ENCODE results near the gene MKRN3. TPM values are rescaled to one million over a fixed set of nuclear protein-coding genes. Genes with fewer than 3 reads are reported as not detected.

MKRN3 gene
- total and polyA plus RNA-seq, 10 of the 15 experiments (the other 5 are each of a cell fraction or from before 2014, with no cell fraction given): 0.30 to 1.1 TPM; not detected in 8

DNA sequence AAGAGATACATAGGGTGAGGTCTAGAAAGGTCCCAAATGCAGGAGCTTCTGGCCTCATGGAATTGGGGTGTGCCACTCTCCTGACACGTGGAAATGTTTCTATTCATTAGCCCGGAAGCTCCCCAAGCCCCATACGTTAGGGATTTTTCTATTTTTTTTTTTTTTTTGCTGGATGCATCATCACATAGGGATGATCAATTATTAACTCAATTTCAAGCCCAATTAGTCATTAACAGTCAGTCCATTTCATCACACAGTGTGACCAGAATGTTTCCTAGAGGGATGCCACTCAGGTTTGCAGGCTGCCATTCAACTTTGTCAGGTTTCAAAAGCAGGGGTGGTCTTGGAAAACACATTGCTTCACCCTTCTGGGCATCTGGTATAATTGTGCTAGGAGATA is 40.7 kb upstream of the MKRN3 start:
- DNase-seq (ENCODE audit: low read depth, low spot score) (no peak), FAIRE-seq (no peak), ATAC-seq (no peak)
- intact Hi-C loops (cut with micrococcal nuclease; ENCODE audit: unreplicated experiment) (no loop called here), in situ Hi-C loops (cut with MboI) (no loop called here)
- Histone ChIP-seq H3K79me2 (ENCODE audit: control insufficient read depth, insufficient read depth, low read length) (no peaks in the 10 kb centered on the region), H3K4me3 (no peak overlapping the region), H3K27ac (ENCODE audit: control insufficient read depth, insufficient read depth) (no peak overlapping the region), H3K9me3 (replicated peaks; ENCODE audit: control insufficient read depth, insufficient read depth, low read length) (no peaks in the 10 kb centered on the region), H3K27me3 (replicated peaks in 1 of 2; ENCODE audit: control insufficient read depth in 2 of 2, insufficient read depth in 2 of 2, low read length in 1 of 2) (no peaks in the 10 kb centered on the region), H3K9ac (ENCODE audit: control insufficient read depth, insufficient read depth, low read length) (no peak overlapping the region), H3K36me3 (ENCODE audit: control insufficient read depth in 2 of 2, insufficient read depth in 2 of 2, low read length in 1 of 2) (no peaks in the 10 kb centered on the region), H2AFZ (ENCODE audit: control insufficient read depth, low read depth, low read length) (no peak overlapping the region), H4K20me1 (ENCODE audit: control insufficient read depth, insufficient read depth) (no peaks in the 10 kb centered on the region), H3K4me1 (ENCODE audit: control insufficient read depth, insufficient read depth, low read length) (no peaks in the 10 kb centered on the region), H3K4me2 (ENCODE audit: control insufficient read depth, insufficient read depth) (no peak overlapping the region)
- no TSS peak for BruUV-seq (replicated peaks)
- ChIA-PET POLR2A (no interaction called here), CTCF (no interaction called here), RAD21 (ENCODE audit: unreplicated experiment) (no interaction called here), SMC1A (ENCODE audit: uncharacterized antibody, unreplicated experiment) (no interaction called here)
- TF ChIP-seq, protein P1, sequence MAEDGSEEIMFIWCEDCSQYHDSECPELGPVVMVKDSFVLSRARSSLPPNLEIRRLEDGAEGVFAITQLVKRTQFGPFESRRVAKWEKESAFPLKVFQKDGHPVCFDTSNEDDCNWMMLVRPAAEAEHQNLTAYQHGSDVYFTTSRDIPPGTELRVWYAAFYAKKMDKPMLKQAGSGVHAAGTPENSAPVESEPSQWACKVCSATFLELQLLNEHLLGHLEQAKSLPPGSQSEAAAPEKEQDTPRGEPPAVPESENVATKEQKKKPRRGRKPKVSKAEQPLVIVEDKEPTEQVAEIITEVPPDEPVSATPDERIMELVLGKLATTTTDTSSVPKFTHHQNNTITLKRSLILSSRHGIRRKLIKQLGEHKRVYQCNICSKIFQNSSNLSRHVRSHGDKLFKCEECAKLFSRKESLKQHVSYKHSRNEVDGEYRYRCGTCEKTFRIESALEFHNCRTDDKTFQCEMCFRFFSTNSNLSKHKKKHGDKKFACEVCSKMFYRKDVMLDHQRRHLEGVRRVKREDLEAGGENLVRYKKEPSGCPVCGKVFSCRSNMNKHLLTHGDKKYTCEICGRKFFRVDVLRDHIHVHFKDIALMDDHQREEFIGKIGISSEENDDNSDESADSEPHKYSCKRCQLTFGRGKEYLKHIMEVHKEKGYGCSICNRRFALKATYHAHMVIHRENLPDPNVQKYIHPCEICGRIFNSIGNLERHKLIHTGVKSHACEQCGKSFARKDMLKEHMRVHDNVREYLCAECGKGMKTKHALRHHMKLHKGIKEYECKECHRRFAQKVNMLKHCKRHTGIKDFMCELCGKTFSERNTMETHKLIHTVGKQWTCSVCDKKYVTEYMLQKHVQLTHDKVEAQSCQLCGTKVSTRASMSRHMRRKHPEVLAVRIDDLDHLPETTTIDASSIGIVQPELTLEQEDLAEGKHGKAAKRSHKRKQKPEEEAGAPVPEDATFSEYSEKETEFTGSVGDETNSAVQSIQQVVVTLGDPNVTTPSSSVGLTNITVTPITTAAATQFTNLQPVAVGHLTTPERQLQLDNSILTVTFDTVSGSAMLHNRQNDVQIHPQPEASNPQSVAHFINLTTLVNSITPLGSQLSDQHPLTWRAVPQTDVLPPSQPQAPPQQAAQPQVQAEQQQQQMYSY (CRISPR knock-in tag; IDR thresholded peaks at IDR 0.05): no peak
- TF ChIP-seq CREB1 (IDR thresholded peaks at IDR 0.05; ENCODE audit: low read depth): no peak
- TF ChIP-seq, protein P2, sequence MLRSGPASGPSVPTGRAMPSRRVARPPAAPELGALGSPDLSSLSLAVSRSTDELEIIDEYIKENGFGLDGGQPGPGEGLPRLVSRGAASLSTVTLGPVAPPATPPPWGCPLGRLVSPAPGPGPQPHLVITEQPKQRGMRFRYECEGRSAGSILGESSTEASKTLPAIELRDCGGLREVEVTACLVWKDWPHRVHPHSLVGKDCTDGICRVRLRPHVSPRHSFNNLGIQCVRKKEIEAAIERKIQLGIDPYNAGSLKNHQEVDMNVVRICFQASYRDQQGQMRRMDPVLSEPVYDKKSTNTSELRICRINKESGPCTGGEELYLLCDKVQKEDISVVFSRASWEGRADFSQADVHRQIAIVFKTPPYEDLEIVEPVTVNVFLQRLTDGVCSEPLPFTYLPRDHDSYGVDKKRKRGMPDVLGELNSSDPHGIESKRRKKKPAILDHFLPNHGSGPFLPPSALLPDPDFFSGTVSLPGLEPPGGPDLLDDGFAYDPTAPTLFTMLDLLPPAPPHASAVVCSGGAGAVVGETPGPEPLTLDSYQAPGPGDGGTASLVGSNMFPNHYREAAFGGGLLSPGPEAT (IDR thresholded peaks at IDR 0.05; ENCODE audit: low read depth): no peak
- no peak for TF ChIP-seq POU2F2 (IDR thresholded peaks at IDR 0.05; ENCODE audit: borderline replicate concordance, low read depth, low read length)
- TF ChIP-seq RELA (IDR thresholded peaks at IDR 0.05; ENCODE audit: borderline replicate concordance, partially characterized antibody): no peak
- TF ChIP-seq NR2C1 (IDR thresholded peaks at IDR 0.05): no peak
- TF ChIP-seq, protein P3, sequence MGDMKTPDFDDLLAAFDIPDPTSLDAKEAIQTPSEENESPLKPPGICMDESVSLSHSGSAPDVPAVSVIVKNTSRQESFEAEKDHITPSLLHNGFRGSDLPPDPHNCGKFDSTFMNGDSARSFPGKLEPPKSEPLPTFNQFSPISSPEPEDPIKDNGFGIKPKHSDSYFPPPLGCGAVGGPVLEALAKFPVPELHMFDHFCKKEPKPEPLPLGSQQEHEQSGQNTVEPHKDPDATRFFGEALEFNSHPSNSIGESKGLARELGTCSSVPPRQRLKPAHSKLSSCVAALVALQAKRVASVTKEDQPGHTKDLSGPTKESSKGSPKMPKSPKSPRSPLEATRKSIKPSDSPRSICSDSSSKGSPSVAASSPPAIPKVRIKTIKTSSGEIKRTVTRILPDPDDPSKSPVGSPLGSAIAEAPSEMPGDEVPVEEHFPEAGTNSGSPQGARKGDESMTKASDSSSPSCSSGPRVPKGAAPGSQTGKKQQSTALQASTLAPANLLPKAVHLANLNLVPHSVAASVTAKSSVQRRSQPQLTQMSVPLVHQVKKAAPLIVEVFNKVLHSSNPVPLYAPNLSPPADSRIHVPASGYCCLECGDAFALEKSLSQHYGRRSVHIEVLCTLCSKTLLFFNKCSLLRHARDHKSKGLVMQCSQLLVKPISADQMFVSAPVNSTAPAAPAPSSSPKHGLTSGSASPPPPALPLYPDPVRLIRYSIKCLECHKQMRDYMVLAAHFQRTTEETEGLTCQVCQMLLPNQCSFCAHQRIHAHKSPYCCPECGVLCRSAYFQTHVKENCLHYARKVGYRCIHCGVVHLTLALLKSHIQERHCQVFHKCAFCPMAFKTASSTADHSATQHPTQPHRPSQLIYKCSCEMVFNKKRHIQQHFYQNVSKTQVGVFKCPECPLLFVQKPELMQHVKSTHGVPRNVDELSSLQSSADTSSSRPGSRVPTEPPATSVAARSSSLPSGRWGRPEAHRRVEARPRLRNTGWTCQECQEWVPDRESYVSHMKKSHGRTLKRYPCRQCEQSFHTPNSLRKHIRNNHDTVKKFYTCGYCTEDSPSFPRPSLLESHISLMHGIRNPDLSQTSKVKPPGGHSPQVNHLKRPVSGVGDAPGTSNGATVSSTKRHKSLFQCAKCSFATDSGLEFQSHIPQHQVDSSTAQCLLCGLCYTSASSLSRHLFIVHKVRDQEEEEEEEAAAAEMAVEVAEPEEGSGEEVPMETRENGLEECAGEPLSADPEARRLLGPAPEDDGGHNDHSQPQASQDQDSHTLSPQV (IDR thresholded peaks at IDR 0.05): no peak
- TF ChIP-seq IKZF2 (IDR thresholded peaks at IDR 0.05): no peak
- no peak for TF ChIP-seq YBX1 (IDR thresholded peaks at IDR 0.05)
- TF ChIP-seq, protein P4, sequence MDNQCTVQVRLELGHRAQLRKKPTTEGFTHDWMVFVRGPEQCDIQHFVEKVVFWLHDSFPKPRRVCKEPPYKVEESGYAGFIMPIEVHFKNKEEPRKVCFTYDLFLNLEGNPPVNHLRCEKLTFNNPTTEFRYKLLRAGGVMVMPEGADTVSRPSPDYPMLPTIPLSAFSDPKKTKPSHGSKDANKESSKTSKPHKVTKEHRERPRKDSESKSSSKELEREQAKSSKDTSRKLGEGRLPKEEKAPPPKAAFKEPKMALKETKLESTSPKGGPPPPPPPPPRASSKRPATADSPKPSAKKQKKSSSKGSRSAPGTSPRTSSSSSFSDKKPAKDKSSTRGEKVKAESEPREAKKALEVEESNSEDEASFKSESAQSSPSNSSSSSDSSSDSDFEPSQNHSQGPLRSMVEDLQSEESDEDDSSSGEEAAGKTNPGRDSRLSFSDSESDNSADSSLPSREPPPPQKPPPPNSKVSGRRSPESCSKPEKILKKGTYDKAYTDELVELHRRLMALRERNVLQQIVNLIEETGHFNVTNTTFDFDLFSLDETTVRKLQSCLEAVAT (IDR thresholded peaks at IDR 0.05): no peak
- TF ChIP-seq, protein P5, sequence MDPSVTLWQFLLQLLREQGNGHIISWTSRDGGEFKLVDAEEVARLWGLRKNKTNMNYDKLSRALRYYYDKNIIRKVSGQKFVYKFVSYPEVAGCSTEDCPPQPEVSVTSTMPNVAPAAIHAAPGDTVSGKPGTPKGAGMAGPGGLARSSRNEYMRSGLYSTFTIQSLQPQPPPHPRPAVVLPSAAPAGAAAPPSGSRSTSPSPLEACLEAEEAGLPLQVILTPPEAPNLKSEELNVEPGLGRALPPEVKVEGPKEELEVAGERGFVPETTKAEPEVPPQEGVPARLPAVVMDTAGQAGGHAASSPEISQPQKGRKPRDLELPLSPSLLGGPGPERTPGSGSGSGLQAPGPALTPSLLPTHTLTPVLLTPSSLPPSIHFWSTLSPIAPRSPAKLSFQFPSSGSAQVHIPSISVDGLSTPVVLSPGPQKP (IDR thresholded peaks at IDR 0.05; ENCODE audit: low read depth, low read length): no peak
- no peak for TF ChIP-seq MYC (IDR thresholded peaks at IDR 0.05; ENCODE audit: insufficient read depth, insufficient read length, insufficient replicate concordance, low read length, severe bottlenecking)
- WGBS (ENCODE audit: insufficient coverage, insufficient replicate concordance, low lambda C conversion rate, missing lambda C conversion rate): 21% methylated on average over 3 of the region's 3 CpGs

Measured in GM12878 (cell line).